ENCODE results near the gene FAM167B. TPM values are rescaled to one million over a fixed set of nuclear protein-coding genes. Genes with fewer than 3 reads are reported as not detected.
A peak's percentile ranks its signal among the peaks of the same experiment; 100 is the strongest.
"Not testable (repeated sequence)": the region's sequence is repeated elsewhere in the genome, so short reads cannot be mapped to it uniquely, and the experiment has no call there.

The FAM167B gene
- total RNA-seq, 1 donor from 2014 or later = 0.78 TPM

DNA sequence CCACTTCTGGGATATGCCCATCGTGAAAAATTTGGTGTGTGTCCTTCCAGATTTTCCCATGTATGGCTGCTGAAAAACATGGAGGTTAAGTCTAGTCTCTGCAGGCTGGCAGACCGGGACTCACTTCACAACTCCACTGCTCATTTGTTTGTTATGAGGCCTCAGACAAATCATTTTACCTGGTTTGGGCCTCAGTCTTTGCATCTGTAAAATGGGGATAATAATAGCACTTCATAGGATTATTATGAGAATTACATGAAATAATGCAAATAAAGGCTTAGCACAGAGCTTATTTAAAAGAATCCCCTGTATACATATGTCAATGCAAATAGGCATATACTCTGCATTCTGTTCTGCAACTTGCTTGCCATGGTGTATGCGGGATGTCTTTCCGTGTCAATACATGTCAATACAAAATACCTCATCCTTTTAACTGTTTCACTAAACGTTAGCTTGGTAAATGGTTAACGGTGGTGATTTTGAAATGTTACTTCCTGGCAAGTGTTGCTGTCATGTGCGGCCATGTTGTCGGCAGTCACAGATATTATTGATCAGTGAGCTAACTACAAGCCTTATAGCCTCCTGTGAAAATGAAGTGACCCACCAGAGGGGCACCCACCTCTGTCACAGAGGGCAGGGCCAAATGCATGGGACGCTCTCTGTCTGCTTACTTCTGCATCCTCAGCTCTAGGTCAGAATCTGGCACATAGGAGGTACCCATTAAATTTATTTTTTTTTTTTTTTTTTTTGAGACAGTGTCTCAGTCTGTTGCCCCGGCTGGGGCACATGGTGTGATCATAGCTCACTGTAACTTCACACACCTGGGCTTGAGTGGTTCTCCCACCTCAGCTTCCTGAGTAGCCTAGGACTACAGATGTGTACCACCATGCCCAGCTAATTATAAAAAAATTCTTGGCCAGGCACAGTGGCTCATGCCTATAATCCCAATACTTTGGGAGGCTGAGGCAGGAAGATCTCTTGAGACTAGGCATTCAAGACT, 8.3 kb downstream of the FAM167B start:
- Mint-ChIP-seq H3K4me1 (ENCODE audit: low read depth) (peaks cover 46% of the 10 kb centered on the region), H3K27me3 (ENCODE audit: low read depth) (no peaks in the 10 kb centered on the region), H3K27ac (peak overlapping the region; percentile 87), H3K4me3 (ENCODE audit: low read depth) (peak overlapping the region; percentile 74), H3K36me3 (ENCODE audit: low read depth) (peaks cover 54% of the 10 kb centered on the region), H3K9me3 (no peaks in the 10 kb centered on the region)
- DNase-seq (ENCODE audit: low spot score) = peak; percentile 41
- intact Hi-C loops (cut with micrococcal nuclease) = loop anchor here (2.0 kb wide), 2 partner anchors 17 to 35 kb away; no protein-coding TSS in a partner anchor

DNA sequence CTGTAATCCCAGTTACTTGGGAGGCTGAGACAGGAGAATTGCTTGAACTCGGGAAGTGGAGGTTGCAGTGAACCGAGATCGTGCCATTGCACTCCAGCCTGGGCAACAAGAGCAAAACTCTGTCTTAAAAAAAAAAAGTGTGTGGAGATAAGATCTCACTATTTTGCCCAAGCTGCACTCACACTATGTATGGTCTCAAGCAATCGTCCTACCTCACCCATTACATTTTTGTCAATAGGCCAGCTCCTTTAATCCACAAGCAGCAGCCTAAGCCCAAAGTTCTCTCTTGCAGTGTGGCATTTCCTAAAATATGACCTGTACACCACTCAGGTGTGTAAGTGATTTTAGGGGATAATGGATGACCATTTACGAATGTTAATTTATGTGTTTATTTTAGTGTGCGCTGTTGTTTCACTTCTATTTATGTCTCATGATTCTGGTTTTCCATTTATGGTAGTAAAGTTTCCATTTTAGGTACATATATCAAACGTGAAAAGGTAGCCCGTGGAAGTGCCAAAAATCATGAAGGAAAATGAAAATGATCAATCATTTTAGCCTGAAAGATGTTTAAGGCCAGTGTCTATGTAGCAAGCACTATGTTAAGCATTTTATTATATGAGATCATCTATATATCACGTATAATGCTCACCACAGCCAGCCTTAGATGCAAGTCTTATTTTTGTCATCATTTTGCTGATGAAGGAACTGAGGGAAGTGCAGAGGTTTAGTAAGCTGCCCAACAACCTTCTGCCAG, 9.6 kb downstream of the FAM167B start:
- H3K27me3 Mint-ChIP-seq (ENCODE audit: low read depth) = no peaks in the 10 kb centered on the region
- no peaks in the 10 kb centered on the region for H3K9me3 Mint-ChIP-seq
- H3K27ac Mint-ChIP-seq = peak overlapping the region; percentile 93
- peak overlapping the region; percentile 75 for H3K4me3 Mint-ChIP-seq (ENCODE audit: low read depth)
- intact Hi-C loops (cut with micrococcal nuclease) = no loop called here
- no peak for DNase-seq (ENCODE audit: low spot score)
- peaks cover 41% of the 10 kb centered on the region for H3K4me1 Mint-ChIP-seq (ENCODE audit: low read depth)
- peaks cover 58% of the 10 kb centered on the region for H3K36me3 Mint-ChIP-seq (ENCODE audit: low read depth)

DNA sequence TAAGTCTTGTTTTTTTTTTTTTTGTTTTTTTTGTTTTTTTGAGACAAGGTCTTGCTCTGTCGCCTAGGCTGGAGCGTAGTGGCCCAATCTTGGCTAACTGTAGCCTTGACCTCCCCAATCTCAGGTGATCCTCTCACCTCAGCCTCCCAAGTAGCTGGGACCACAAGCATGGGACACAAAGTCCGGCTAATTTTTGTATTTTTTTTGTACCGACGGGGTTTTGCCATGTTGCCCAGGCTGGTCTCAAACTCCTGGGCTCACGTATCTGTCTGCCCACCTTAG, 10.1 kb downstream of the FAM167B start:
- Mint-ChIP-seq H3K4me3 (ENCODE audit: low read depth) (peak overlapping the region; percentile 39), H3K36me3 (ENCODE audit: low read depth) (peaks cover 52% of the 10 kb centered on the region), H3K27me3 (ENCODE audit: low read depth) (no peaks in the 10 kb centered on the region), H3K27ac (peak overlapping the region; percentile 93), H3K4me1 (ENCODE audit: low read depth) (peaks cover 39% of the 10 kb centered on the region), H3K9me3 (no peaks in the 10 kb centered on the region)
- intact Hi-C loops (cut with micrococcal nuclease) = no loop called here
- DNase-seq (ENCODE audit: low spot score) = no peak

DNA sequence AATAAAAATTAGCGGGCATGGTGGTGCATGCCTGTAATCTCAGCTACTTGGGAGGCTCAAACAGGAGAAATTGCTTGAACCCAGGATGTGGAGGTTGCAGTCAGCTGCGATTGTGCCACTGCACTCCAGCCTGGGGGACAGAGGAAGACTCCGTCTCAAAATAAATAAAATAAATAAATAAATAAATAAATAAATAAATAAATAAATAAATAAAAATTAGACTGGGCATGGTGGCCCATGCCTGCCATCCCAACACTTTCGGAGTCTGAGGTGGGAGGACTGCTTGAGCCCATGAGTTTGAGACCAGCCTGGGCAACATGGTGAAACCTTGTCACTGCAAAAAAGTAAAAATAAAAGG, 16.2 kb downstream of the FAM167B start:
- H3K4me3 Mint-ChIP-seq (ENCODE audit: low read depth); H3K27me3 Mint-ChIP-seq (ENCODE audit: low read depth); DNase-seq (ENCODE audit: low spot score); intact Hi-C loops (cut with micrococcal nuclease); H3K27ac Mint-ChIP-seq; H3K9me3 Mint-ChIP-seq: not testable (repeated sequence)
- Mint-ChIP-seq H3K36me3 (ENCODE audit: low read depth) (peaks cover 42% of the 10 kb centered on the region), H3K4me1 (ENCODE audit: low read depth) (peaks cover 37% of the 10 kb centered on the region)

DNA sequence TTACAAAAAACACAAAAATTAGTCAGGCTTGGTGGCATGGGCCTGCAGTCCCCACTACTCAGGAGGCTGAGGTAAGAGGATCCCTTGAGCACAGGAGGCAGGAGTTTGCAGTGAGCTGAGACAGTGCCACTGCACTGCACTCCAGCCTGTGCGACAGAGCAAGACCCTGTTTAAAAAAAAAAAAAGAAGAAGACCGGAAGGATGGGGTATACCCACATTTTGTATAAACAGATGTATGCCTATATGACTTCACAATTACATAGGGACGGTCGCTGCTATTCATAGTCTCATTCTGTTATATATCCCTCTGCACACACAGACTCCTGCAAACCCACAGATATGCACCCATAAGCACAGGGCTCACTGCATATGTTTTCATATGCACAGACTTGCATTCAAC, 16.7 kb downstream of the FAM167B start:
- peaks cover 40% of the 10 kb centered on the region for H3K36me3 Mint-ChIP-seq (ENCODE audit: low read depth)
- H3K27me3 Mint-ChIP-seq (ENCODE audit: low read depth) = no peaks in the 10 kb centered on the region
- no peak for DNase-seq (ENCODE audit: low spot score)
- H3K4me3 Mint-ChIP-seq (ENCODE audit: low read depth) = peak overlapping the region; percentile 17
- H3K27ac Mint-ChIP-seq = peak overlapping the region; percentile 61
- H3K4me1 Mint-ChIP-seq (ENCODE audit: low read depth) = peaks cover 37% of the 10 kb centered on the region
- H3K9me3 Mint-ChIP-seq = no peaks in the 10 kb centered on the region
- intact Hi-C loops (cut with micrococcal nuclease) = loop anchor here (1.0 kb wide), 1 partner anchor 13 kb away; no protein-coding TSS in a partner anchor

DNA sequence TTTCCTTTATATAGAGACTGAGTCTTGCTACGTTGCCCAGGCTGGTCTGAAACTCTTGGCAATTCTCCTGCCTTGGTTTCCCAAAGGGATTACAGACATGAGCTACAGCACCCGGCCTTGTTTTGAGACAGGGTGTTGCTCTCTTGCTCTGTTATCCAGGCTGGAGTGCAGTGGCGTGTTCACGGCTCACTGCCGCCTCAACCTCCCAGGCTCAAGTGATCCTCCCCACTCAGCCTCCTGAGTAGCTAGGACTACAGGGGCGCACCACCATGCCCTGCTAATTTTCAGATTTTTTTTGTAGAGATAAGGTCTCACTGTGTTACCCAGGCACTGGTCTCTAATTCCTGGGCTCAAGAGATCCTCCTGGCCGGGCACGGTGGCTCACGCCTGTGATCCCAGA, 18.8 kb downstream of the FAM167B start:
- Mint-ChIP-seq H3K9me3 (no peaks in the 10 kb centered on the region), H3K36me3 (ENCODE audit: low read depth) (peaks cover 36% of the 10 kb centered on the region), H3K4me1 (ENCODE audit: low read depth) (peaks cover 39% of the 10 kb centered on the region), H3K27ac (peak overlapping the region; percentile 73), H3K27me3 (ENCODE audit: low read depth) (no peaks in the 10 kb centered on the region), H3K4me3 (ENCODE audit: low read depth) (no peak overlapping the region)
- no peak for DNase-seq (ENCODE audit: low spot score)
- intact Hi-C loops (cut with micrococcal nuclease) = no loop called here

- Mint-ChIP-seq H3K36me3 (ENCODE audit: low read depth) (peaks cover 47% of the 10 kb centered on the region), H3K27ac (peak overlapping the region; percentile 99), H3K4me1 (ENCODE audit: low read depth) (peaks cover 49% of the 10 kb centered on the region), H3K9me3 (no peaks in the 10 kb centered on the region), H3K27me3 (ENCODE audit: low read depth) (no peaks in the 10 kb centered on the region), H3K4me3 (ENCODE audit: low read depth) (peak overlapping the region; percentile 75)
- DNase-seq (ENCODE audit: low spot score) = no peak
- intact Hi-C loops (cut with micrococcal nuclease) = no loop called here
These were observed 20.0 kb downstream of the FAM167B start for GRCh38 chr1:32266921-32267591.

- DNase-seq (ENCODE audit: low spot score) = no peak
- H3K4me1 Mint-ChIP-seq (ENCODE audit: low read depth) = peaks cover 61% of the 10 kb centered on the region
- H3K36me3 Mint-ChIP-seq (ENCODE audit: low read depth) = peaks cover 55% of the 10 kb centered on the region
- no peaks in the 10 kb centered on the region for H3K9me3 Mint-ChIP-seq
- no peak overlapping the region for H3K4me3 Mint-ChIP-seq (ENCODE audit: low read depth)
- intact Hi-C loops (cut with micrococcal nuclease) = no loop called here
- H3K27me3 Mint-ChIP-seq (ENCODE audit: low read depth) = no peaks in the 10 kb centered on the region
- peak overlapping the region; percentile 75 for H3K27ac Mint-ChIP-seq
These were observed 22.7 kb downstream of the FAM167B start for GRCh38 chr1:32269744-32270143.

GRCh38 chr1:32272557-32273390, 25.8 kb downstream of the FAM167B start:
- H3K4me3 Mint-ChIP-seq (ENCODE audit: low read depth) = peak overlapping the region; percentile 57
- peak overlapping the region; percentile 88 for H3K27ac Mint-ChIP-seq
- no peaks in the 10 kb centered on the region for H3K9me3 Mint-ChIP-seq
- H3K36me3 Mint-ChIP-seq (ENCODE audit: low read depth) = peaks cover 64% of the 10 kb centered on the region
- no peak for DNase-seq (ENCODE audit: low spot score)
- intact Hi-C loops (cut with micrococcal nuclease) = loop anchor here (2.0 kb wide), 1 partner anchor 18 kb away; no protein-coding TSS in a partner anchor
- peaks cover 49% of the 10 kb centered on the region for H3K4me1 Mint-ChIP-seq (ENCODE audit: low read depth)
- H3K27me3 Mint-ChIP-seq (ENCODE audit: low read depth) = no peaks in the 10 kb centered on the region

DNA sequence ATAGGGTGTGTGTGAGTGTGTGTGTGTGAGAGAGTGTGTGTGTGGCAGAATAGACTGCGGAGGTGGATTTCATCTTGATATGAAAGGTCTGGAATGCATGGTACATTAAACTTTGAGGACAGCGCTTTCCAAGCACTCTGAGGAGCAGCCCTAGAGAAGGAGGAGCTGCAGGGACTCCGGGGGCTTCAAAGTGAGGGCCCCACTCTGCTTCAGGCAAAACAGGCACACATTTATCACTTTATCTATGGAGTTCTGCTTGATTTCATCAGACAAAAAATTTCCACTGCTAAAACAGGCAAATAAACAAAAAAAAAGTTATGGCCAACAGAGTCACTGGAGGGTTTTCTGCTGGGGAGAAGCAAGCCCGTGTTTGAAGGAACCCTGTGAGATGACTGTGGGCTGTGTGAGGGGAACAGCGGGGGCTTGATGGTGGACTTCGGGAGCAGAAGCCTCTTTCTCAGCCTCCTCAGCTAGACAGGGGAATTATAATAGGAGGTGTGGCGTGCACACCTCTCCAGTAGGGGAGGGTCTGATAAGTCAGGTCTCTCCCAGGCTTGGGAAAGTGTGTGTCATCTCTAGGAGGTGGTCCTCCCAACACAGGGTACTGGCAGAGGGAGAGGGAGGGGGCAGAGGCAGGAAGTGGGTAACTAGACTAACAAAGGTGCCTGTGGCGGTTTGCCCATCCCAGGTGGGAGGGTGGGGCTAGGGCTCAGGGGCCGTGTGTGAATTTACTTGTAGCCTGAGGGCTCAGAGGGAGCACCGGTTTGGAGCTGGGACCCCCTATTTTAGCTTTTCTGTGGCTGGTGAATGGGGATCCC, 26.6 kb downstream of the FAM167B start:
- DNase-seq (ENCODE audit: low spot score) = peak; percentile 67
- peak overlapping the region; percentile 88 for H3K27ac Mint-ChIP-seq
- peaks cover 49% of the 10 kb centered on the region for H3K4me1 Mint-ChIP-seq (ENCODE audit: low read depth)
- intact Hi-C loops (cut with micrococcal nuclease) = loop anchor here (2.0 kb wide), 1 partner anchor 19 kb away; no protein-coding TSS in a partner anchor
- no peaks in the 10 kb centered on the region for H3K9me3 Mint-ChIP-seq
- peaks cover 72% of the 10 kb centered on the region for H3K36me3 Mint-ChIP-seq (ENCODE audit: low read depth)
- peak overlapping the region; percentile 57 for H3K4me3 Mint-ChIP-seq (ENCODE audit: low read depth)
- no peaks in the 10 kb centered on the region for H3K27me3 Mint-ChIP-seq (ENCODE audit: low read depth)

DNA sequence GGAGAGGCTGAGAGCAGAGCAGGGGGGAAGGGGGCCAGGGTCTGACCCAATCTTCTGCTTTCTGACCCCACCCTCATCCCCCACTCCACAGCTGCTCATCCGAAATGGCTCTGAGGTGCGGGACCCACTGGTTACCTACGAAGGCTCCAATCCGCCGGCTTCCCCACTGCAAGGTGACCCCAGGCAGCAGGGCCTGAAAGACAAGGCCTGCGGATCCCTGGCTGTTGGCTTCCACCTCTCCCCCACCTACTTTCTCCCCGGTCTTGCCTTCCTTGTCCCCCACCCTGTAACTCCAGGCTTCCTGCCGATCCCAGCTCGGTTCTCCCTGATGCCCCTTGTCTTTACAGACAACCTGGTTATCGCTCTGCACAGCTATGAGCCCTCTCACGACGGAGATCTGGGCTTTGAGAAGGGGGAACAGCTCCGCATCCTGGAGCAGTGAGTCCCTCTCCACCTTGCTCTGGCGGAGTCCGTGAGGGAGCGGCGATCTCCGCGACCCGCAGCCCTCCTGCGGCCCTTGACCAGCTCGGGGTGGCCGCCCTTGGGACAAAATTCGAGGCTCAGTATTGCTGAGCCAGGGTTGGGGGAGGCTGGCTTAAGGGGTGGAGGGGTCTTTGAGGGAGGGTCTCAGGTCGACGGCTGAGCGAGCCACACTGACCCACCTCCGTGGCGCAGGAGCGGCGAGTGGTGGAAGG, 27.8 kb downstream of the FAM167B start:
- intact Hi-C loops (cut with micrococcal nuclease) = no loop called here
- Mint-ChIP-seq H3K27ac (peak overlapping the region; percentile 88), H3K4me1 (ENCODE audit: low read depth) (peaks cover 44% of the 10 kb centered on the region), H3K27me3 (ENCODE audit: low read depth) (no peaks in the 10 kb centered on the region), H3K9me3 (no peaks in the 10 kb centered on the region), H3K36me3 (ENCODE audit: low read depth) (peaks cover 81% of the 10 kb centered on the region), H3K4me3 (ENCODE audit: low read depth) (no peak overlapping the region)
- no peak for DNase-seq (ENCODE audit: low spot score)

Measured in activated T-helper 2 cell treated with anti-CD3 and anti-CD28 coated beads, Interferon-gamma antibody, Interleukin-2, Interleukin-4, amounts not matched to agents 10 μg/mL and 5 μg/mL and 100 μg/mL, durations not matched to agents 14 hours and 24 hours and 36 hours (primary cell).